Measurements from ENCODE around the gene RPS15.

DNA sequence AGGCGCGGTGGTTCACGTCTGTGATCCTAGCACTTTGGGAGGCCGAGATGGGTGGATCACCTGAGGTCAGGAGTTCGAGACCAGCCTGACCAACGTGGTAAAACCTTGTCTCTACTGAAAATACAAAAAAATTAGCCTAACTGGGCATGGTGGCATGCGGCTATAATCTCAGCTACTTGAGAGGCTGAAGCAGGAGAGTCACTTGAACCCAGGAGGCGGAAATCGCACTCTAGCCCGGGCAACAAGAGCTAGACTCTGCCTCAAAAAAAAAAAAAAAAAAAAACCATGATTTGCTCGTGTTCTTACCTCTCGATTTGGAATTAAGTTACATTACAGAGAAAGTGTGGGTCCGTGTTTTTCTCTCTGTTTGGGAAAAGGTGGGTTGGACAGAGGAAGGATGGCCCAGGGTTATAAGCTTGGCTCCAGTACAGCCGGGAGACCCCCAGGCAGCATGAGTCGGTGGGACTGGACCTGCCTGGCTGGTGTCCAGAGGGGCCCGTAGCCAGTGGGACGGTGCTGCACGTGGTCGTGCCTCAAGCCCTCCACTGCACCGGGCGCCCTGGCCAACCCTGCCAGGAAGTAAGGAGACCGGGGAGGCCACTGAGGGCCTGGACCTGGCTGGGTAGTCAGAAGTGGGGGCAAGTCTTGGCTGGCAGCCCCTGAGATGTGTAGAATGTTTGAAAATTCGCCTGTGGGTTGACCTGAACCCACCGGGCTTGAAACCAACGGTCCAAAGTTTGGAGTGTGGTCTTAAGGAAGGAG, 3.7 kb downstream of the RPS15 start:
- TF ChIP-seq, protein P1, sequence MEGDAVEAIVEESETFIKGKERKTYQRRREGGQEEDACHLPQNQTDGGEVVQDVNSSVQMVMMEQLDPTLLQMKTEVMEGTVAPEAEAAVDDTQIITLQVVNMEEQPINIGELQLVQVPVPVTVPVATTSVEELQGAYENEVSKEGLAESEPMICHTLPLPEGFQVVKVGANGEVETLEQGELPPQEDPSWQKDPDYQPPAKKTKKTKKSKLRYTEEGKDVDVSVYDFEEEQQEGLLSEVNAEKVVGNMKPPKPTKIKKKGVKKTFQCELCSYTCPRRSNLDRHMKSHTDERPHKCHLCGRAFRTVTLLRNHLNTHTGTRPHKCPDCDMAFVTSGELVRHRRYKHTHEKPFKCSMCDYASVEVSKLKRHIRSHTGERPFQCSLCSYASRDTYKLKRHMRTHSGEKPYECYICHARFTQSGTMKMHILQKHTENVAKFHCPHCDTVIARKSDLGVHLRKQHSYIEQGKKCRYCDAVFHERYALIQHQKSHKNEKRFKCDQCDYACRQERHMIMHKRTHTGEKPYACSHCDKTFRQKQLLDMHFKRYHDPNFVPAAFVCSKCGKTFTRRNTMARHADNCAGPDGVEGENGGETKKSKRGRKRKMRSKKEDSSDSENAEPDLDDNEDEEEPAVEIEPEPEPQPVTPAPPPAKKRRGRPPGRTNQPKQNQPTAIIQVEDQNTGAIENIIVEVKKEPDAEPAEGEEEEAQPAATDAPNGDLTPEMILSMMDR (IDR thresholded peaks at IDR 0.05) = no peak
- TF ChIP-seq POLR2A (IDR thresholded peaks at IDR 0.05) (no peak), EP300 (IDR thresholded peaks at IDR 0.05) (no peak)

All from tibial nerve (tissue), 4 donors.